ENCODE measurements around the gene RADIL.

Gene RADIL

GRCh38 chr7:4911111-4911828, 27.8 kb upstream of the RADIL start:
- no peaks in the 10 kb centered on the region for H3K9me2 ChIP-seq (replicated peaks; ENCODE audit: control insufficient read depth, low read length)
- no peak overlapping the region for H3K4me2 ChIP-seq (ENCODE audit: low read length)
- H3K4me3 ChIP-seq (ENCODE audit: low read length), result no peak overlapping the region
- no peaks in the 10 kb centered on the region for H3K4me1 ChIP-seq (ENCODE audit: control insufficient read depth, low read length)
- no peak overlapping the region for H3K27ac ChIP-seq (ENCODE audit: low read depth, low read length)
- no peaks in the 10 kb centered on the region for H3K27me3 ChIP-seq (ENCODE audit: control insufficient read depth, low read length)
- H3K9me3 ChIP-seq (ENCODE audit: control insufficient read depth, insufficient read depth, low read length), result no peaks in the 10 kb centered on the region
- H3K36me3 ChIP-seq (ENCODE audit: control insufficient read depth, low read length), result no peaks in the 10 kb centered on the region
- no peaks in the 10 kb centered on the region for H4K20me1 ChIP-seq (ENCODE audit: control insufficient read depth, insufficient read depth, low read depth, low read length)
- no peaks in the 10 kb centered on the region for H3F3A ChIP-seq (ENCODE audit: control insufficient read depth, insufficient read depth)
- TF ChIP-seq CTCF (IDR thresholded peaks at IDR 0.05; ENCODE audit: low read depth, low read length, poor library complexity, severe bottlenecking) (no peak), EZH2phosphoT487 (IDR thresholded peaks at IDR 0.05; ENCODE audit: borderline replicate concordance, low read length) (no peak)
- no peaks in the 10 kb centered on the region for H3K79me2 ChIP-seq (ENCODE audit: control insufficient read depth, low read length)

GRCh38 chr7:4906682-4907081, 23.2 kb upstream of the RADIL start:
- no peaks in the 10 kb centered on the region for H3F3A ChIP-seq (ENCODE audit: control insufficient read depth, insufficient read depth)
- H3K36me3 ChIP-seq (ENCODE audit: control insufficient read depth, low read length), result no peaks in the 10 kb centered on the region
- no peak overlapping the region for H3K4me2 ChIP-seq (ENCODE audit: low read length)
- H3K9me3 ChIP-seq (ENCODE audit: control insufficient read depth, insufficient read depth, low read length), result no peaks in the 10 kb centered on the region
- H3K27me3 ChIP-seq (ENCODE audit: control insufficient read depth, low read length), result no peaks in the 10 kb centered on the region
- peaks cover 2% of the 10 kb centered on the region; the same call in 1 of the 2 replicates for H3K4me1 ChIP-seq (ENCODE audit: control insufficient read depth, low read length)
- no peaks in the 10 kb centered on the region for H4K20me1 ChIP-seq (ENCODE audit: control insufficient read depth, insufficient read depth, low read depth, low read length)
- no peaks in the 10 kb centered on the region for H3K79me2 ChIP-seq (ENCODE audit: control insufficient read depth, low read length)
- no peaks in the 10 kb centered on the region for H3K9me2 ChIP-seq (replicated peaks; ENCODE audit: control insufficient read depth, low read length)
- H3K4me3 ChIP-seq (ENCODE audit: low read length), result no peak overlapping the region
- no peak overlapping the region for H3K27ac ChIP-seq (ENCODE audit: low read depth, low read length)
- TF ChIP-seq CTCF (IDR thresholded peaks at IDR 0.05; ENCODE audit: low read depth, low read length, poor library complexity, severe bottlenecking) (no peak), EZH2phosphoT487 (IDR thresholded peaks at IDR 0.05; ENCODE audit: borderline replicate concordance, low read length) (no peak)

DNA sequence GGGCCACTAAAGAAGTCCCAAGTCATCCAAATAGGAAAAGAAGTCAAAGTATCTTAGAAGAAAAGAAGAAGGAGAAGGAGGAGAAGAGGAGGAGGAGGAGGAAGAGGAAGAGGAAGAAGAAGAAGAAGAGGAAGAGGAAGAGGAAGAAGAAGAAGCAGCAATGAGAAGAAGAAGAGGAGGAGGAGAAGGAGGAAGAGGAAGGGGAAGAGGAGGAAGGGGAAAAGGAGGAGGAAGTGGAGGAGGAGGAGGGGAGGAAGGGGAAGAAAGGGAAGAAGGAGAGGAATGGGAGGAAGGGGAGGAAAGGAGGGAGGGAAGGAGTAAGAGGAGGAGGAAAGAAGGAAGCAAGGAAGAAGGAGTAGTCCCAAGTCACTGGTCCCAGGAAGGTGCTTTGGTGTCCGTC, 21.7 kb upstream of the RADIL start:
- no peaks in the 10 kb centered on the region for H3F3A ChIP-seq (ENCODE audit: control insufficient read depth, insufficient read depth)
- no peaks in the 10 kb centered on the region for H3K79me2 ChIP-seq (ENCODE audit: control insufficient read depth, low read length)
- TF ChIP-seq EZH2phosphoT487 (IDR thresholded peaks at IDR 0.05; ENCODE audit: borderline replicate concordance, low read length) (no peak), CTCF (IDR thresholded peaks at IDR 0.05; ENCODE audit: low read depth, low read length, poor library complexity, severe bottlenecking) (no peak)
- no peaks in the 10 kb centered on the region for H3K9me3 ChIP-seq (ENCODE audit: control insufficient read depth, insufficient read depth, low read length)
- no peak overlapping the region for H3K4me3 ChIP-seq (ENCODE audit: low read length)
- no peaks in the 10 kb centered on the region for H3K27me3 ChIP-seq (ENCODE audit: control insufficient read depth, low read length)
- H3K36me3 ChIP-seq (ENCODE audit: control insufficient read depth, low read length), result no peaks in the 10 kb centered on the region
- H4K20me1 ChIP-seq (ENCODE audit: control insufficient read depth, insufficient read depth, low read depth, low read length), result no peaks in the 10 kb centered on the region
- H3K4me1 ChIP-seq (ENCODE audit: control insufficient read depth, low read length), result peaks cover 2% of the 10 kb centered on the region; the same call in 1 of the 2 replicates
- H3K4me2 ChIP-seq (ENCODE audit: low read length), result no peak overlapping the region
- H3K27ac ChIP-seq (ENCODE audit: low read depth, low read length), result no peak overlapping the region
- no peaks in the 10 kb centered on the region for H3K9me2 ChIP-seq (replicated peaks; ENCODE audit: control insufficient read depth, low read length)
